ENCODE data around the gene CLSTN1. TPM values are rescaled to one million over a fixed set of nuclear protein-coding genes. Genes with fewer than 3 reads are reported as not detected.
"Not testable (repeated sequence)": the region's sequence is repeated elsewhere in the genome, so short reads cannot be mapped to it uniquely, and the experiment has no call there.

CLSTN1 gene
- total and polyA plus RNA-seq, 2 of the 8 experiments (the other 6 are each of a cell fraction or from before 2014, with no cell fraction given): 34.2 to 97.4 TPM

DNA sequence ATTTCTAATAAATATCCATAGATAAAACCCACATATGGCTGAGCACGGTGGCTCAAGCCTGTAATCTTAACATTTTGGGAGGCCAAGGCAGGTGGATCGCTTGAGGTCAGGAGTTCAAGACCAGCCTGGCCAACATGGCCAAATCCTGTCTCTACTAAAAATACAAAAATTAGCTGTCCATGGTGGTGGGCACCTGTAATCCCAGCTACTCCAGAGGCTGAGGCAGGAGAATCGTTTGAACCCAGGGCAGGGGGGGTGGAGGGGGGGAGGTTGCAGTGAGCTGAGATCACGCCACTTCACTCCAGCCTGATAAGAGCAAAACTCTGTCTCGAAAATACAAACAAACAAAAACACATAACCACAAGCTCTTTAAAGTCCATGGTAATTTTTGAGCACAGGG lies 17.8 kb downstream of the CLSTN1 start:
- not testable (repeated sequence) for H2BK15ac ChIP-seq (ENCODE audit: low read length); H3K4me2 ChIP-seq (ENCODE audit: insufficient read depth in 1 of 2, low read depth in 2 of 2, low read length in 2 of 2); H2BK12ac ChIP-seq (ENCODE audit: low read depth, low read length); H3K23ac ChIP-seq (ENCODE audit: insufficient read length); H3K56ac ChIP-seq (replicated peaks; ENCODE audit: insufficient read length, low read depth, low read length); H3K9ac ChIP-seq (replicated peaks in 1 of 4; ENCODE audit: extremely low read depth in 1 of 4, low read depth in 3 of 4, low read length in 3 of 4); H2BK20ac ChIP-seq (ENCODE audit: low read length); H3K36me3 ChIP-seq (ENCODE audit: control insufficient read depth in 2 of 4, insufficient read depth in 4 of 4, low read length in 3 of 4); H3K79me1 ChIP-seq (ENCODE audit: low read depth, low read length); FAIRE-seq; H3K27ac ChIP-seq (ENCODE audit: low read depth, low read length); H2AFZ ChIP-seq (ENCODE audit: low read length); H3K18ac ChIP-seq (ENCODE audit: extremely low read depth, low read length); H3K14ac ChIP-seq (ENCODE audit: insufficient read length); H2BK120ac ChIP-seq (replicated peaks; ENCODE audit: low read depth, low read length); H3K27me3 ChIP-seq (replicated peaks in 1 of 4; ENCODE audit: control insufficient read depth in 3 of 4, extremely low read depth in 1 of 4, insufficient read depth in 3 of 4, low read length in 3 of 4); DNase-seq (ENCODE audit: low read depth in 1 of 2, low spot score in 2 of 2); H3K23me2 ChIP-seq (ENCODE audit: low read depth, low read length); H2BK5ac ChIP-seq (ENCODE audit: low read depth, low read length); H4K8ac ChIP-seq (ENCODE audit: extremely low read depth, insufficient read depth, low read length); H3K4ac ChIP-seq (replicated peaks; ENCODE audit: insufficient read length, low read depth, low read length); H3K4me1 ChIP-seq (replicated peaks in 1 of 4; ENCODE audit: control insufficient read depth in 3 of 4, insufficient read depth in 4 of 4, low read length in 3 of 4); H3K4me3 ChIP-seq (ENCODE audit: extremely low read depth in 1 of 4, insufficient read depth in 2 of 4, low read depth in 3 of 4, low read length in 4 of 4); H2AK5ac ChIP-seq (ENCODE audit: low read depth, low read length); H4K91ac ChIP-seq (replicated peaks; ENCODE audit: insufficient read length, low read length); H4K5ac ChIP-seq (ENCODE audit: insufficient read length, low read depth, low read length); H3K9me3 ChIP-seq (ENCODE audit: insufficient read depth in 2 of 2, low read depth in 1 of 2, low read length in 1 of 2)
- Histone ChIP-seq H4K20me1 (replicated peaks in 1 of 2; ENCODE audit: control insufficient read depth in 1 of 2, insufficient read depth in 2 of 2, low read length in 2 of 2) (peaks cover 14 to 20% of the 10 kb centered on the region in 2 experiments), H3K79me2 (ENCODE audit: control insufficient read depth in 1 of 2, insufficient read depth in 2 of 2, low read length in 2 of 2) (peaks cover 10 to 93% of the 10 kb centered on the region in 2 experiments)
- ChIA-PET POLR2A (ENCODE audit: partially characterized antibody) (interaction anchor here (1.2 to 1.6 kb wide), 2 partner anchors 125 to 137 kb away, joined by 3 to 5 read pairs; partner anchors contain the start of genes LZIC and NMNAT1), CTCF (ENCODE audit: partially characterized antibody) (interaction anchor here (1.1 to 2.8 kb wide), 6 partner anchors 12 to 84 kb away, joined by 3 to 10 read pairs (median 4); no protein-coding TSS in a partner anchor)
- 100% methylated on average over 5 of the region's 5 CpGs; no CpG with 5 or more reads in 1 of the 2 experiments for WGBS, 2 experiments (ENCODE audit: extremely low coverage in 1 of 2, insufficient coverage in 1 of 2, insufficient read length in 1 of 2, insufficient replicate concordance in 2 of 2, low coverage in 1 of 2, low lambda C conversion rate in 2 of 2, missing lambda C conversion rate in 1 of 2)

All from H1 (cell line).